Tibial artery (tissue), 4 donors: Measurements from ENCODE around the gene SVIP.

Experiments used
- DNase-seq, 2 donors: peaks; one replicate each; pipeline ENCODE4 v3.0.0-alpha.2; 2019
- H3K27ac ChIP-seq, 2 donors: fragments of 200-600 bp; sonication (generic) in 1 of 2; 1 replicate in 1 of 2; 2 replicates in 1 of 2; pipeline ENCODE4 v1.5.1; 2018 to 2019; ENCODE audit warnings: mild to moderate bottlenecking in 1 of 2
- H3K27me3 ChIP-seq, 2 donors: fragments of 200-600 bp; sonication (generic) in 1 of 2; one replicate each; pipeline versions ENCODE4 v1.5.1 to v1.6.0; 2016 to 2019
- H3K36me3 ChIP-seq, 3 donors: fragments of 200-600 bp; sonication (generic) in 2 of 3; one replicate each; pipeline ENCODE4 v1.5.1; 2016 to 2019; ENCODE audit warnings: mild to moderate bottlenecking in 2 of 3
- H3K4me1 ChIP-seq, 4 donors: fragments of 200-600 bp; sonication (generic) in 2 of 4; 1 replicate in 3 of 4; 2 replicates in 1 of 4; pipeline ENCODE4 v1.5.1; 2016 to 2019
- H3K4me3 ChIP-seq, 2 donors: fragments of 200-600 bp; sonication (generic) in 1 of 2; 1 replicate in 1 of 2; 2 replicates in 1 of 2; pipeline ENCODE4 v1.5.1; 2018 to 2019; ENCODE audit warnings: mild to moderate bottlenecking in 2 of 2
- H3K9me3 ChIP-seq, 3 donors: fragments of 200-600 bp; sonication (generic) in 1 of 3; one replicate each; pipeline ENCODE4 v1.5.1; 2016 to 2019
- CTCF ChIP-seq, 2 experiments: fragments of 200-600 bp in 1 of 2; fragments of 450-650 bp in 1 of 2; IDR thresholded peaks; one replicate each; pipeline ENCODE4 v1.5.1; 2017 to 2019; ENCODE audit warnings: antibody characterized with exemption in 2 of 2, mild to moderate bottlenecking in 1 of 2, moderate library complexity in 1 of 2
- intact Hi-C: fragments of 100-400 bp; cut with DNase I; formaldehyde crosslinking; loops from one replicate; pipeline ENCODE4 v1.15.0; 2023; ENCODE audit warnings: low total_unique reads

SVIP gene

GRCh38 chr11:22860241-22860640 lies 30.6 kb upstream of the SVIP start, which contains the start of gene CCDC179:
TSS of gene CCDC179 (minus strand) at chr11:22860474. CDS start at chr11:22860421, 53 bp downstream.
- H3K27me3 ChIP-seq: no peaks in the 10 kb centered on the region
- H3K27ac ChIP-seq: no peak within 1 kb of the TSS
- H3K36me3 ChIP-seq: no peaks in the 10 kb centered on the region
- no peak within 1 kb of the TSS for H3K4me3 ChIP-seq
- no peaks in the 10 kb centered on the region for H3K4me1 ChIP-seq
- no peaks in the 10 kb centered on the region for H3K9me3 ChIP-seq
- intact Hi-C loops: no loop called here
- no peak for TF ChIP-seq CTCF (IDR thresholded peaks at IDR 0.05)
- DNase-seq: no peak

DNA sequence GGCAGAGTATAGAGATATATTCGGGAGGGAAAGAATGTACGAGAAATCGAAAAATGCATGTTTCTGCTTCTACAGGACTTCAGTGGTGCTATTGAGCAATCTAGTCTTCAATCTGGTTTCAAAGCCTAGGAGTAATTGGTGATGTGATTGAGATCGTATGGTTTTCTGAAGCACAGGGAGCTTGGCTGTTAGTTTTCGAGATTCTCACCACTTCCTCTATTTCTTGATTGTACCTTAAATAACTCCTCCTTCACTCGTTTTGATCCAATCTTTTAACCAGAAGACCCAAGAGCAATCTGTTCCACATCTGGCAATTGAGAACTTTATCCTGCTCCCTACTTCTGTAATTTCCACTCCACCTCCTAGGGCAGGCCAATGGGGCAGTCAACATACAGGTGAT lies 30.2 kb upstream of the SVIP start:
- no peaks in the 10 kb centered on the region for H3K36me3 ChIP-seq
- intact Hi-C loops: no loop called here

GRCh38 chr11:22851477-22851876 lies 21.9 kb upstream of the SVIP start:
- no peak for TF ChIP-seq CTCF (IDR thresholded peaks at IDR 0.05)
- intact Hi-C loops: no loop called here
- DNase-seq: no peak
- H3K27ac ChIP-seq: no peak overlapping the region
- H3K36me3 ChIP-seq: no peaks in the 10 kb centered on the region
- H3K27me3 ChIP-seq: no peaks in the 10 kb centered on the region
- H3K4me1 ChIP-seq: no peaks in the 10 kb centered on the region
- no peak overlapping the region for H3K4me3 ChIP-seq
- H3K9me3 ChIP-seq: peaks cover 0 to 7% (median 0%) of the 10 kb centered on the region in 3 donors

More for the DNA sequence above, 30.2 kb upstream of the SVIP start:
- TF ChIP-seq CTCF (IDR thresholded peaks at IDR 0.05): no peak
- Histone ChIP-seq H3K9me3 (no peaks in the 10 kb centered on the region), H3K4me1 (no peaks in the 10 kb centered on the region), H3K27me3 (no peaks in the 10 kb centered on the region), H3K27ac (no peak overlapping the region), H3K4me3 (no peak overlapping the region)
- DNase-seq: no peak

DNA sequence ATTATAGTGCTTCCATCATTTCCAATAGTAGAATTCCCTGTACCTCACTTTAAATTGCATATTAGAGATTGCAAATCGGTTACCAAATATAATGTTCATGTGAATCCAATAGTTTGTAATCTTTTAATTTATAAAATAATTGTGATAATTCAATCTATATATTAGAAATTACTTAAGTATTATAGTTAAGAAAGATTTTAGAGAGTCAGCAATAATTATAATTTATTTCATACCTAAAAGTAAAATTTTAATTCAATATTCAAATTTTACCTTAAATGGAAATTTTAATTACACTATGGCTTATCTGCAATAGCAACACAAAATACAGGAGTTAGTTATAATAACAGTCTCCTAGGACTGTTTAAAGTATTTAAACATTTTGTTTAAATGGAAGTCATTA lies 17.1 kb upstream of the SVIP start:
- H3K36me3 ChIP-seq: no peaks in the 10 kb centered on the region
- H3K27me3 ChIP-seq: no peaks in the 10 kb centered on the region
- DNase-seq: no peak
- no peak for TF ChIP-seq CTCF (IDR thresholded peaks at IDR 0.05)
- no peak overlapping the region for H3K27ac ChIP-seq
- H3K4me1 ChIP-seq: no peaks in the 10 kb centered on the region
- intact Hi-C loops: no loop called here
- no peak overlapping the region for H3K4me3 ChIP-seq
- H3K9me3 ChIP-seq: no peaks in the 10 kb centered on the region

DNA sequence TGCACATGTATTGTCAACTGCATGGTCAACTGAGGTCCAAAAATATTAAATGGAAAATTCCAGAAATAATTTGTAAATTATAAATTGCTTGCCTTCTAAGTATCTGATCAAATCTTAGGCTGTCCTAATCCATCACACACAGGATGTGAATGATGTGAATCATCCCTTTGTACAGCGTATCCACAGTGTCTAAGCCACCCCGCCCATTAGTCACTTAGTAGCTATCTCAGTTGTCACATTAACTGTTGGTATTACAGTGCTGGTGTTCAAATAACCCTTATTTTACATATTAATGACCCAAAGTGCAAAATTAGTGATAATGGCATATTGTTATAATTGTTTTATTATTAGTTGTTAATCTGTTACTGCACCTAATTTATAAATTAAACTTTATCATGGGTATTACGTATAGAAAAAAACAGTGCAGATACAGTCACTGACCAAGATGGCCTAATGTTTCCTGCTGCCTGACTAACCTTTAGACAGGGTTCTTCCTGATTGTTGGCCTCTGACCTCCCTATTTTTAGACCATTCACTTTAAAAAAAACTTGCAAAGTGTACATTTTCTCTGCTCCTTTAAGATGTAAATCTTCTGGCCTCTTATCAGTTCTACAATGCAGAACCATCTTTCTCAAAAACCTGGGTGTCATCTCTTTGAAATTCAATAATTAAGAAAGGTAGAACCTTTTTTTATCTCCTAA lies 2.9 kb upstream of the SVIP start:
- no peak for TF ChIP-seq CTCF (IDR thresholded peaks at IDR 0.05)
- H3K9me3 ChIP-seq: no peaks in the 10 kb centered on the region
- H3K4me1 ChIP-seq: peaks cover 0 to 16% (median 0%) of the 10 kb centered on the region in 4 donors
- intact Hi-C loops: no loop called here
- H3K27me3 ChIP-seq: no peaks in the 10 kb centered on the region
- no peak overlapping the region for H3K4me3 ChIP-seq
- H3K27ac ChIP-seq: no peak overlapping the region
- H3K36me3 ChIP-seq: no peaks in the 10 kb centered on the region
- DNase-seq: no peak
